Measurements from ENCODE around the gene CTTNBP2. TPM values are rescaled to one million over a fixed set of nuclear protein-coding genes. Genes with fewer than 3 reads are reported as not detected.

CTTNBP2 gene
- total and polyA plus RNA-seq, 2 of the 13 experiments (the other 11 are each of a cell fraction or from before 2014, with no cell fraction given): not detected

- ChIA-PET POLR2A (no interaction called here), CTCF (ENCODE audit: low intra/inter-chr PET ratio, low total read pairs) (no interaction called here)
- no peak overlapping the region for H3K9ac ChIP-seq (ENCODE audit: insufficient read depth, low read depth, low read length)
- H3K27me3 ChIP-seq (ENCODE audit: control insufficient read depth in 1 of 2, insufficient read depth in 2 of 2, low read length in 2 of 2): no peaks in the 10 kb centered on the region
- H3K4me2 ChIP-seq (ENCODE audit: low read depth, low read length): no peak overlapping the region
- no peak overlapping the region for H2AFZ ChIP-seq (ENCODE audit: low read length)
- no peaks in the 10 kb centered on the region for H3K79me2 ChIP-seq (ENCODE audit: insufficient read depth, low read length)
- intact Hi-C loops (cut with micrococcal nuclease; ENCODE audit: unreplicated experiment): no loop called here
- H3K27ac ChIP-seq (ENCODE audit: extremely low read length, insufficient read depth, low read length): no peak overlapping the region
- H3K9me3 ChIP-seq (ENCODE audit: low read length): no peaks in the 10 kb centered on the region
- no peaks in the 10 kb centered on the region for H3K4me1 ChIP-seq (ENCODE audit: insufficient read depth, low read length)
- DNase-seq (ENCODE audit: low spot score): no peak
- in situ Hi-C loops (cut with HindIII; ENCODE audit: extremely low pct_ligation_motif_present, low pct_unique_long_range_greater_than_20kb): no loop called here
- H3K4me3 ChIP-seq (replicated peaks in 1 of 3; ENCODE audit: insufficient read depth in 1 of 3, low read depth in 2 of 3, low read length in 3 of 3): no peak overlapping the region
- FAIRE-seq: no peak
- TF ChIP-seq ERF (CRISPR knock-in tag; IDR thresholded peaks at IDR 0.05) (no peak), WIZ (CRISPR knock-in tag; IDR thresholded peaks at IDR 0.05) (no peak)
- no peak for ATAC-seq
- H3K36me3 ChIP-seq (replicated peaks in 1 of 2; ENCODE audit: control insufficient read depth in 1 of 2, insufficient read depth in 2 of 2, low read length in 2 of 2): no peaks in the 10 kb centered on the region
- no TSS peak for BruUV-seq (replicated peaks)
- H4K20me1 ChIP-seq (ENCODE audit: insufficient read depth, low read length): no peaks in the 10 kb centered on the region
Measured at GRCh38 chr7:117665368-117665767, 207.9 kb downstream of the CTTNBP2 start.

GRCh38 chr7:117664047-117664446 is 209.2 kb downstream of the CTTNBP2 start:
- BruUV-seq (replicated peaks): no TSS peak
- Histone ChIP-seq H4K20me1 (ENCODE audit: insufficient read depth, low read length) (no peaks in the 10 kb centered on the region), H3K9ac (ENCODE audit: insufficient read depth, low read depth, low read length) (no peak overlapping the region), H3K36me3 (replicated peaks in 1 of 2; ENCODE audit: control insufficient read depth in 1 of 2, insufficient read depth in 2 of 2, low read length in 2 of 2) (no peaks in the 10 kb centered on the region), H3K4me1 (ENCODE audit: insufficient read depth, low read length) (no peaks in the 10 kb centered on the region), H3K27ac (ENCODE audit: extremely low read length, insufficient read depth, low read length) (no peak overlapping the region), H3K4me3 (replicated peaks in 1 of 3; ENCODE audit: insufficient read depth in 1 of 3, low read depth in 2 of 3, low read length in 3 of 3) (no peak overlapping the region), H3K4me2 (ENCODE audit: low read depth, low read length) (no peak overlapping the region), H3K9me3 (ENCODE audit: low read length) (no peaks in the 10 kb centered on the region), H3K27me3 (ENCODE audit: control insufficient read depth in 1 of 2, insufficient read depth in 2 of 2, low read length in 2 of 2) (no peaks in the 10 kb centered on the region), H2AFZ (ENCODE audit: low read length) (no peak overlapping the region), H3K79me2 (ENCODE audit: insufficient read depth, low read length) (no peaks in the 10 kb centered on the region)
- no peak for TF ChIP-seq NR2F1 (CRISPR knock-in tag; IDR thresholded peaks at IDR 0.05)
- TF ChIP-seq ZC3H4 (CRISPR knock-in tag; IDR thresholded peaks at IDR 0.05; ENCODE audit: borderline replicate concordance): no peak
- peak; percentile 72 for TF ChIP-seq ATF7 (IDR thresholded peaks at IDR 0.05)
- TF ChIP-seq ATF7 (CRISPR knock-in tag; IDR thresholded peaks at IDR 0.05): no peak
- TF ChIP-seq ARID3A (IDR thresholded peaks at IDR 0.05; ENCODE audit: low read depth, low read length): no peak
- 0 out of 2 replicates have a peak, but pooled peaks have one; percentile 17 for TF ChIP-seq CREB1 (IDR thresholded peaks at IDR 0.05)
- no peak for TF ChIP-seq CREB1 (CRISPR knock-in tag; IDR thresholded peaks at IDR 0.05)
- ATAC-seq (no peak), DNase-seq (ENCODE audit: low spot score) (no peak), FAIRE-seq (no peak)
- in situ Hi-C loops (cut with HindIII; ENCODE audit: extremely low pct_ligation_motif_present, low pct_unique_long_range_greater_than_20kb) (no loop called here), intact Hi-C loops (cut with micrococcal nuclease; ENCODE audit: unreplicated experiment) (no loop called here)
- WGBS (ENCODE audit: low lambda C conversion rate): 15% methylated on average over 3 of the region's 3 CpGs
- CTCF ChIA-PET (ENCODE audit: low intra/inter-chr PET ratio, low total read pairs): no interaction called here
- POLR2A ChIA-PET: no interaction called here

Data from HepG2 (cell line).